GM18858 (cell line): ENCODE measurements around the gene SMURF1.
"Not testable (repeated sequence)": the region's sequence is repeated elsewhere in the genome, so short reads cannot be mapped to it uniquely, and the experiment has no call there.

Experiments
- ATAC-seq: cut with Tn5 transposase; IDR thresholded peaks from one replicate; pipeline ENCODE4 v1.9.1; 2021; ENCODE audit not compliant: unreplicated experiment

Gene SMURF1

DNA sequence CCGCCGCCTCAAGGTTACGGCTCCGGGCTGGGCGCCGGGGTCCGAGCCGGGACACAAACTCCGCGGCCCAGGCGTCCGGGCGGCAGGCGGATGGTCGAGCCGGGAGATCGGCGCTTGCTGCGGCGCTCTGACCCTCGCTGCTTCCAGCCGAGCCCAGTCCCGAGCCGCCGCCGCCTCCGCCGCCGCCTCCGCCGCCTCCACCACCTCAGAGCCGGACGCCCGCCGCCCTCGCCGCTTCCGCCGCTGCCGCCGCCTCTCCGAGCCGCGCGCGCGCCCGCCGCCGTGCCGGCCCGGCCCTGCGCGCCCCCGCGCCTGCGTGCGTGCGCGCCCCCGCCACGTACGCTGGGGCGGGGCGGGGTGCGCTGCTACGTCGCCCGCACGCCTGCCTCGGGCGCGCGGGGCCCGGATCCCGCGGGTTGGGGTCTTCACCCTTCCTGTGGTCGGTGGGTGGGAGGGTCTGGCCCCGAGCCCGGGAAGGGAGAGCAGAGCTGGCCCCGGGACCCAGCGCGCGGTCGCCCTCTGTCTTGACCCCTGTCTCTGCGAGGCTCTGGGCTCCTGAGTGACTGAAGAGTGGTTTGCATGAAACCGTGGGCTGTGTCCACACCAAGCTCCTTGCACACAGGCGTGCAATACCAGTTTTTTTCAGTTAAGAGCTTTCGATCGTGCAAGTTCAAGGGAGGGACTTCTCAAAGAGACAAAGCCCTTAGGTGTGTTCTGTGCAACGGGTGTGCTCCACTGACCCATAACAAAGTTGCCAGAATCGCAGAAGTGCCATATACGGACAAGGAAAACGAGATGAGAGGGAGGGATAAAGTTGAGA, at the start of gene SMURF1:
Gene SMURF1, minus strand, starts transcription at position 256 of the 820 bp plus-strand sequence. CDS start 328 bp downstream, outside the sequence.
- ATAC-seq: peak; percentile 42

DNA sequence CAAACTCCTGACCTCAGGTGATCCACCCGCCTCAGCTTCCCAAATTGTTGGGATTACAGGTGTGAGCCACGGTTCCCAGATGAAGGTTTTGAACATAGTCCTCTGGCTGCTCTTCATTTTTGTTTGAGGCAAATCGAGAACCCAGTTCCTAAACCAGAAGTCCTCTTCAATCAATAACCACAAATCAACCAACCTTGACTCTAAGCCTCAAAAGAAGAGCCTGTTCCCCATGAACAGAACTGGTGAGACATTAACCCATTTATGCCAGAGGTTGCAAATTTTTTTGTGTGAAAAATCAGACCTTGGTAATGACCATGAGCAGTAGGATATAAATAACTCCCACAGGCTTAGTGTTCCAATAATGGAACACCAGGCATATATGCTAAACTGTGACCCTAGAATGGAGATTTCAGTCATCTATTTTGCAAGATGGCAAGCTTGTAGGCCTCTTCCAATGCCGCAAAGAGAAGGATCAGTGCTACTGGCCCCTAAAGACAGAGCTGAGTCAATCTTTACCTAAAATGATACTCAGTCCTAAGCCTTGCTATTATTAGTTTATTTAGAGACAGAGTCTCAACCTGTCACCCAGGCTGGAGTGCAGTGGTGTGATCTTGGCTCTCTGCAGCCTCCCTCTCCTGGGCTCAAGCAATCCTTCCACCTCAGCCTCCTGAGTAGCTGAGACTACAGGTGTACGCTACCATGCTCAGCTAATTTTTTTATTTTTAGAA, 48.1 kb upstream of the SMURF1 start:
- no peak for ATAC-seq

DNA sequence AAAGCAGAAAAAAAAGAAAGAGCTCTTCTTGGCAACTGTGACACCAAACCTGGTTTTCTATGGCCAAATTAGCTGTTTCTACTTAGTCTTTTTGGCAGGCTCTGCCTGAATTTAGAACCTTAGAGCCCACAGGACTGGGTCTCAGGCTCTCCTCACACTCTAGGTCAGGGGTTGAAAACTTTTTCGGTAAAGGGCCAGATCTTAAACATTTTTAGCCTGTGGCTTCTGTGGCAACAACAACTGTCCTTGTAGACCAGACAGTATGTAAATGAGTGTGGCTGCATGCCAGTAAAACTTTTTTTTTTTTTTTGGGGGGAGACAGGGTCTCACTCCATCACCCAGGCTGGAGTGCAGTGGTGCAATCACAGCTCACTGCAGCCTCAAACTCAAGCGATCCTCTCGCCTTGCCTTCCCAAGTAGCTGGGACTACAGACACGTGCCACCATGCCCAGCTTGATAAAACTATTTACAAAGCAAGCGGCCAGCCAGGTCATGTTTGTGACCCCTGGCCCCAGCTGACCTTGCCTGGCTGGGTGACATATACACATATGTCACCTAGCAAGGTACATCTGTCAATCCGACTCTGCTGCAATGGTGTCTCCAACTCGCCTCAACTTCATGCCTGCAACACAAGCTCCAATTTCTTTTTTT, 46.6 kb upstream of the SMURF1 start:
- ATAC-seq: no peak

DNA sequence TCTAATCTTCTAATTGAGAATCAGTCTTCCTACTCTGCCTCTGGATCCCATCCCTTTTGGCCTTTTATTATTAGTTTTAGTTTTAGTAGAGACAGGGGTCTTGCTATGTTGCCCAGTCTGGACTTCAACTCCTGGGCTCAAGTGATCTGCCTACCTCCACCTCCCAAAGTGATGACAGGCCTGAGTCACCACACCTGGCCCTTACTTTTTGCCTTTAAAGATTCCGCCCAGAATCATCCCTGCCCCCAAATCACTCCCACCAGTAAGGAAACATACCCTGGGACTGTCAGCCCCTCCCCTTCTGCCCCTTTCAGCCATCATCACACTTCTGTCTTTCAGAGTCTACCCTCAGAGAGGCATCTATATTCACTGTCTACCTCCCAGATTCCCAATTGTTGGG, 45.3 kb upstream of the SMURF1 start:
- no peak for ATAC-seq

DNA sequence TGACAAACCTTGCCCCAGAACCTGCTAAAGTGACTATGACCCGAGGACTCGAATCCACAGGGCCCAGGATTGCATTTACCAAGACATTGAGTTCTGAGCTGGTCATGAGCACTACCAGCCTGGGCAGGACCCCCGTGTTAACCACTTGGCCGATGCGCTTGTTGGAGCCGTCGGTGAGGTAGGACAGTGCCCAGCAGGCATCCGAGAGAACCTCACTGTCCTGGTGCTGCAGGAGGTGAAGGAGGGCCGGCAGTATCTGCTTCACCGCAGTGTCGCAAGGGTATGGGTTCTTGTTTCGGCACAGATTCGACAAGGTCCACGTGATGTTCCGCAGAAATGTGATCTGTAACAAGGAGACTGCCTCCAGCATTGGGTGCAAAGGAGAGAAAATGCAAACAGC, 44.3 kb upstream of the SMURF1 start:
- ATAC-seq: no peak

DNA sequence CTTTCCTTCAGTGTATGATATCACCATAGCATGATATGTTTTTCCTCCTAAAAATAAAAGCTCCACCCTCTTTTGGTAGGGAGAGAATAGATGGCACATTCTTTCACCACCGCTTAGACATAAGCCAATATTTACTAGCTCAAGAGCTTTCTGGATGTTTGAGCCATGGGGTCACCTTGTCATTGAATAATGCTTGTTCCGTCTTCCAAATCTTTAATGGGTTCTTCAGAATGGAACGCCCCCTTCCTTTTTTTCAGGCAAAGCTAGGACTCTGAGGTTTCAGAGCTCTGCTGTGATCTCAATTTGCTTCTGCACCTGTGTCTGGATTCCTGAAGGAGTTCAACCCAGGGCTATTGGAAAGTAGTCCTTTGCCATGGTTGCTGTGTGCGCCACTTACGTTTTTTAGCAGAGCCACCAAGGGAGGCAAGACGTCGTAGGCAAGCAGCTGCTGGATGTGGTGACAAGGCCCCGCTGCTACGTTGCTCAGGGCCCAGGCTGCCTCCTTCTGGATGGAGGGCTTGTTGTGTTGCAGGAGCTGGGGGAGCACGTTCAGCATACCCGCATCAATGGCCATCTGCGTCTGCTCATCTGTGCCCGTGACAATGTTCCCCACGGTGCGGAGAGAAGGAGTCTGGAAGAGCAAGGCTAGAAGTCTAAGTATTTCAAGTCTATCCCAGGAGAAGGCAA, 40.8 kb upstream of the SMURF1 start:
- ATAC-seq: no peak

DNA sequence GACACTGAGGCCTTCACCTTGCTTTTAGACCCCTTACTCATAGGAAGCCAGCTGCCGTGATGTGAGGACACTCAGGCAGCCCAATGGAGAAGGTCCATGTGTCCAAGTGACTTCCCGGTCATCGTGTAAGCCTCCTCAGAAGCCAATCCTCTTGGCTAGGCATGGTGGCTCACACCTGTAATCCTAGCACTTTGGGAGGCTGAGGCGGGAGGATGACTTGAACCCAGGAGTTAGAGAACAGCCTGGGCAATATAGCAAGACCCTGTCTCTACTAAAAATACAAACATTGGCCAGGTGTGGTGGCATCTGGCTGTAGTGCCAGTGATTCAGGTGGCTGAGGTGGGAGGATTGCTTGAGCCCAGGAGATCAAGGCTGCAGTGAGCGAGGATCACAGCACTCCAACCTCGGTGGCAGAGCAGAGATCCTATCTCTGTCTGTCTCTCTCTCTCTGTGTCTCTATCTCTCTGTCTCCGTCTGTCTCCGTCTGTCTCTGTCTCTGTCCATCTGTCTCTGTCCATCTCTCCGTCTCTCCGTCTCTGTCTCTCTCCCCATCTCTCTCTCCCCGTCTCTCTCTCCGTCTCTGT, 36.3 kb upstream of the SMURF1 start:
- ATAC-seq: no peak

DNA sequence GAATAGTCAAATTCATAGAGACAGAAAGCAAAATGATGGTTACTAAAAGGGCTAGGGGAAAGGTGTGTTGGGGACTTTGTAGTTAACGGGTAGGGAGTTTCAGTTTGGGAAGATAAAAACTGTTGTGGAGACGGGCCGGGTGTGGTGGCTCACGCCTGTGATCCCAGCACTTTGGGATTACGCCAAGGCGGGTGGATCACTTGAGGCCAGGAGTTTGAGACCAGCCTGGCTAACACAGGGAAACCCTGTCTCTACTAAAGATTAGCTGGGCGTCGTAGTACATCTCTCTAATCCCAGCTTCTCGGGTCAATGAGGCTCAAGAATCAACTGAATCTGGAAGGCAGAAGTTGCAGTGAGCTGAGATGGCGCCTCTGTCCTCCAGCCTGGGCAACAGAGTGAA, 33.3 kb upstream of the SMURF1 start:
- ATAC-seq: no peak

DNA sequence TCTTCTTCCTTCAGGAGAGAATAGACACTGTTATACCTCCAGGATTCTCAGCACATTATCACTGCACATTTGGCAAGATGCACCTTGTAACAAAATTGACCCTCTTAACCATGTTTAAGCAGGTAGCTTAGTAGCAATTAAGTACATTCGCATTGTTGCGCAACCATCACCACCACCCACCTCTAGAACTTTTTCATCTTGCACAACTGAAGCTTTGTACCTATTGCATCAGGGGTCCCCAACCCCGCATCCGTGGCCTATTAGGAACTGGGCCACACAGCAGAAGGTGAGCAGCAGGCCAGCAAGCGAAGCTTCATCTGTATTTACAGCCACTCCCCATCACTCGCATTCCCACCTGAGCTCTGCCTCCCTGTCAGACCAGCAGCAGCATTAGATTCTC, 29.9 kb upstream of the SMURF1 start:
- ATAC-seq: no peak

DNA sequence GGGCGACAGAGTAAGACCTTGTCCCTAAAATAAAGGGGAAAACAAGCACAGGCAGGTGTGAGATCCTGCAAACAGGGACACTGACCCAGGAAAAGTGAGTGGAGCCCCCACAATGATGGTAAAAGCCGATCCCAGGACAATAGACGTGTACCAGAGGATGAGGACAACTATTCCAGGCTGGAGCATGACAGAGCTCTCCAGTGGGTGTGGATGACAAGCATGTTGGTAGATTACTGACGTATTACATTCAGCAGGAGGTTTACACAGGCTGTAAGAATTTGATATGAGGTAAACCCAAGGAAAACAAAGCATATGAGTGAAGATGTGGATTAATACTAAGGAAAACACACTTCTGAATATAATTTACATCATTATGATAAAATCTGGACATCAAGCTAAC, 27.8 kb upstream of the SMURF1 start:
- ATAC-seq: no peak

DNA sequence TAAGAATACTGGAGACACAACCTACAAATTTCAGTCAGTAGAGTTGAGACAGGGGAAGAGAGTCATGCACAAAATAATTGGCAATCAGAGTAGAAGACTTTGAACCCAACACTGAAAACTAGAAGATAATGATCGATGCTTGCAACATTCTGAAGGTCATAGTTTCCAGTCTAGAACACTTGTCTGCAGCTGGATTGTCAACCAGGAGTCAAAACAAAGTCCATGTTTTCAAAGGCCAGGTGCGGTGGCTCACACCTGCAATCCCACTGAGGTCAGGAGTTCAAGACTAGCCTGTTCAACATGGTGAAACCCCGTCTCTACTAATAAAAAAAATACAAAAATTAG, 26.8 kb upstream of the SMURF1 start:
- ATAC-seq: no peak

DNA sequence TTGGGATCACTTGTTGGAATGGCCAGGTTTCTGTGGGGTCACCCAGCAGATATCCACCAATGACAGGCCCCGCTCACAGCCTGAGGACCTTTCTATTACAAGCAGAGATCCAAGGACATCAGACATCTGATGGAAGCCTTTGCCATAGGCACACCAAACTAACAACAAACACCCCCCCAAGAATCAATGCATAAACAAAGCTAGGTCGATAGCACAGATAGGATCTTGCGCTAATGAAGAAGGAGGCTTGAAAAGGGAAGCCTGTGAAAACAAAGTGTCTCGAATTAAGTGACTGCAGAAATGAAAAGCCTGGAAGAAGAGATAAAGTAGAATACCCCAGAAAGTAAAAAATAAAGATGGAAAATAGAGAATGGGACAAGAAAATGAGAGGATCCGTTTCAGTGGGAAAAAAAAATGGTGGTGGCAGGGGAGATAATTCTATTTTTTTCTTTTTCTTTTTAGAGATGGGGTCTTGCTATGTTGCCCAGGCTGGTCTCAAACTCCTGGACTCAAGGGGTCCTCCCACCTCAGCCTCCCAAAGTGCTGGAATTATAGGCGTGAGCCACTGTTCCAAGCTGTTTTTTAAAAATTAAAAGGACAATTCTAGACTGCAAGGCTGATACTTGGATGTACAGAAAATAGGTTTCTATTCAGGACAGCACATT, 26.3 kb upstream of the SMURF1 start:
- ATAC-seq: no peak

DNA sequence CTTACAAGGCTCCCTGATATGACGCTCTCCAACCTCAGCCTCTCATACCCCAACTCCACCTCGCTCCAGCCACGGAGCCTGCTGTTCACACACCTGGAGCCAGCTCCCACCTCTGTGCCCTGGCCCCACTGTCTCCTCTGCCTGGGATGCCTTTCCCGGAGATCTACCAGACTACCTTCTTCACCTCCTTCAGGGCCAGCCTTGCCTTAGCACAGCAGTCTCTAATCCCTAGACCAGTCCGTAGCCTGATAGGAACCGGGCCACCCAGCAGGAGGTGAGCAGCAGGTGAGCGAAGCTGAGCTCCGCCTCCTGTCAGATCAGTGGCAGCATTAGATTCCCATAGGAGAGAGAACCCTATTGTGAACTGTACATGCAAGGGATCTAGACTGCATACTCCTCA, 23.2 kb upstream of the SMURF1 start:
- no peak for ATAC-seq

DNA sequence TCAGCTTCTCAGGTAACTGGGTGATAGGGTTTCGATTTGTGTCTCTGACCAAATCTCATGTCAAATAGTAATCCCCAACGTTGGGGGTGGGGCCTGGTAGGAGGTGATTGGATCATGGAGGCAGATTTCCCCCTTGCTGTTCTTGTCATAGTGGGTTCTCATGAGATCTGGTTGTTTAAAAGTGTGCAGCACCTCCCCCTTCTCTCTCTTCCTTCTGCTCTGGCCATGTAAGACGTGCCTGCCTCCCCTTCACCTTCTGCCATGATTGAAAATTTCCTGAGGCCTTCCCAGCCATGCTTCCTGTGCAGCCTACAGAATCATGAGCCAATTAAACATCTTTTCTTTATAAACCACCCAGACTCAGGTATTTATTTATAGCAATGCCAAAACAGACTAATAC, 21.9 kb upstream of the SMURF1 start:
- no peak for ATAC-seq

DNA sequence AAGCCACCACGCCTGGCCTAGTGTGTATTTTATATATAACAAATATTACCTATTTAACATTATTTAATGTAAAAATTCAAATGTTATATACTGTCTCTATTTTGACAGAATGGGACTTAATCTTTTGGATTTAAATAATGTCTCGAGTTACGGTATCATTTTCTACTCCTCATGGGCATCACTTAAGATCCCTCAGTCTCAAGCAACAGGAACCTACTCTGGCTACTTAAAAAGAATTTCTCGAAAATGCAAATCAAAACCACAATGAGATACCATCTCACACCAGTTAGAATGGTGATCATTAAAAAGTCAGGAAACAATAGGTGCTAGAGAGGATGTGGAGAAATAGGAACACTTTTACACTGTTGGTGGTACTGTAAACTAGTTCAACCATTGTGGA, 19.8 kb upstream of the SMURF1 start:
- ATAC-seq: not testable (repeated sequence)

DNA sequence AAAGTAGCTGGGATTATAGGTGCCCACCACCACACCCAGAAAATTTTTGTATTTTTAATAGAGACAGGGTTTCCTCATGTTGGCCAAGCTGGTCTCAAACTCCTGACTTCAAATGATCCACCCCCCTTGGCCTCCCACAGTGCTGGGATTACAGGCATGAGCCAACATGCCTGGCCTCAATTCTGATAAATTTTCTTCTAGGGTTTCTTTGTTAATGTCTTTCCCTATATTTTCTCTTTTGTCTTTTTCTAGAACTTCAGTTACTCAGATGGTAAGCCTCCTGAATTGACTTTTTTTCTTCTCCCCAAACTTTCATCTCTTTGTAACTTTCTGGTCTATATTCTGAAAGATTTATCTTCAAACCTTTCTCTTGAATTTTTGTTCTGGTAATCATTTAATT, 12.7 kb upstream of the SMURF1 start:
- no peak for ATAC-seq

DNA sequence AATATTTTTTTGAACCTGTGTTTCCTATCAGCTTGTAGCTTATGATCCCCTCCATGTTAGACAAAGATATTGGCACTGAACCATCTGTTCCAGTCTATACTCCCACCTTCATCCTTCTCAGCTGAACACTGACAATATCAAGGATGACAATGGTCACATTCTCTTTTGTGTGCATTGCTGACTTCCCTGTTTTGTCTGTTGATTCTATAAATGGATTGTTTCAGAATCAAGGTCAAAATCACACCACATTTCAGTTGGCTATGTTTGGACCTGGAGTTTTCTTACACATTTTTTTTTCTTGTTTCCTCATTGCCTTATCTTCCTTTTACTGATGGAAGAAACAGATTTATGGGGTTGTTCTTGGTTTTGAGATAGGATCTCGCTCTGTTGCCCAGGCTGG, 11.3 kb upstream of the SMURF1 start:
- no peak for ATAC-seq

DNA sequence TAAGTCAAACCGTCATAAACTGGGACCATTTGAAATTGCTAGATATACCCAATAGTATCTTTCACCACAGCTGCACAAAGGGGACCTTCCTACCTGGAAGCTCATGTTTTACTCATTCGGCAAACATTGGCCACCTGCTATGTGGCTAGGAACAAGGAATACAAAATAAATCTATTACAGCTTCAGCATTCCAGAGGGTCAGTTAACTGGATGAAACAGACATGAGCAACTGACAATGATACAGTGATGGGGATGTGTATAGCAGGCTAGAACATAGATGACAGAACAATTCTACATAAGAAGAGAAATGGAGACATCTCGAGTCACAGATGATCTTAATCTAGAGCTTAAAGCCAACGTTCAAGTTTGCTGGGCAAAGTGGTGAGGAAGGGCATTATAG, 3.1 kb upstream of the SMURF1 start:
- ATAC-seq: no peak

DNA sequence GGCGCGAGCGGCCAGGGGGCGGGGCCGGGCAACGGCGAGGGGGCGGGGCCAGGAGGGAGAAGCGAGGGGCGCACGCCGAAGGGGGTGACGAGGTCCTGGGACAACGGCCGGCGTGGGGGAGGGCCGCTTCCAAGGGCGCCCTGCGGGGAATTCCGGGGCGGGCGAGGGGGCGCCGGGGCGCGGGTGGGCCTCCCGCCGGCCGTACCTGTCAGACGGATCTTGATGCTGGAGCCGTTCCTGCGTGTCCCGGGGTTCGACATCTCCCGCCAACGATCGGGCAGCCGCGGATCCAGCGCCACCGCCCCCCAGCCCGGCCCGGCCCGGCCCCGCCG, 421 bp downstream of the SMURF1 start:
- ATAC-seq: peak; percentile 23

DNA sequence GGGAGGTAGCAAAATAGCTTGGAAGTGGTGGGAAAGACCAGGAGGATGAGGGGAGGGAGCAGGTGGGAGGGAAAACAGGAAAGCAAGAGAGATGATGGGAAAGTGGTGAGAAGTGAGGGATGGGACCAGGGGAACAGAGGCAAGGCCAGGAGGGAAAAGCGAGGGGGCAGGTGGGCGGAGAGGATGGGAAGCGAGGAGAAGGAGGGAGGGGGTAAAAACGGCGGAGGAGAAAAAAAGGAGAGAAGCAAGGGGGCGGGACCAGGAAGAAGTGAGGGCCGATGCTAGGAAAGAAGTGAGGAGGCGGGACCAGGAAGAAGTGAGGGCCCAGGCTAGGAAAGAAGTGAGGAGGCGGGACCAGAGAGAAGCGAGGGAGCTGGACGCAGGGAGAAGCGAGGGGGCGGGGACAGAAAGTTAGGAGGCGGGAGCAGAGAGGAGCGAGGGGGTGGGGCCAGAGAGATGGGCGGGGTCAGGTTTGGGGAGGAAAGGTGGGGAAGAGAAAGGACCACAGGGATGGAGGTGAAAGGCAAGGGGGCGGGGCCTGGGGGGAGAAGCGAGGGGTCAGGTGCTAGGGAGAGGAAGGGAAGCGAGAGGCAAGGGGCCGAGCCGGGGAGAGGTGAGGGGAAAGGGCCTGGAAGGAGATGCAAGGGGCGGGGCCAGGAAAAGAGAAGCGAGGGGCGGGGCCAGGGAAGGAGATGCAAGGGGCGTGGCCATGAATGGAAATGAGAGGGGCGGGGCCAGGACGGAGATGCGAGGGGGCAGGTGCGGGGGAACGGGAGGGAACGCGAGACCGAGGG, 984 bp downstream of the SMURF1 start:
- ATAC-seq: no peak
